Measurements from ENCODE around the gene TMC2.

Gene TMC2

GRCh38 chr20:2527762-2528161 lies 8.6 kb upstream of the TMC2 start:
- no peak for DNase-seq

DNA sequence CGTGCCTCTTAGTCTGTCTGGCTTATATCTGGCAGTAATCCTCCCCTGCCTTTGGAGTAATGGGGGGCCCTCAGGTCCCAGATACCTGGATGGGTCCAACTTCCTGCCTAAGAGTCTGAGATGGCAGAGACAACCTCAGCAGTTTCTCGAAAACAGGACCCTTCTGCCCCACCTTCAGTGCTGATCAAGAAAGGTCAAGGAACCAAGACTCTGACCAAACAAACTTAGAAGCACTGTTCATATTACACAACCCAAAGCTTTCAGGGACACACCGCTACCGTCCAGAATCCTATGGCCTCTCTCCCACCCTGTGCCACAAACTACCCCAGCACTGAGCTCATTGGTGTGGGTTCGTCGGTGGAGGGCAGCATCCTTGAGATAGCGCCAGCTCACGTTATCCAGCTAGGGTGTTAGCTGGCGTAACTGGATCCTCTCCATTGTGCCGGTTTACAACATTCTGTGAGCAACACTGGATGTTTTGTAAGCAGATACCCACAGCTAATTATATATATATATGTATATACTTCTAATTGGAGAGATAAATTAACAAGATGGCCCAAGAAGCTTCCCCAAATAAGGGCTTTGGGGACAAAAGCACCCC lies 7.6 kb upstream of the TMC2 start:
- DNase-seq: no peak

- DNase-seq: no peak
Measured at GRCh38 chr20:2533118-2533517, 3.3 kb upstream of the TMC2 start.

GRCh38 chr20:2535711-2536559 lies 438 bp upstream of the TMC2 start:
- DNase-seq: no peak

DNA sequence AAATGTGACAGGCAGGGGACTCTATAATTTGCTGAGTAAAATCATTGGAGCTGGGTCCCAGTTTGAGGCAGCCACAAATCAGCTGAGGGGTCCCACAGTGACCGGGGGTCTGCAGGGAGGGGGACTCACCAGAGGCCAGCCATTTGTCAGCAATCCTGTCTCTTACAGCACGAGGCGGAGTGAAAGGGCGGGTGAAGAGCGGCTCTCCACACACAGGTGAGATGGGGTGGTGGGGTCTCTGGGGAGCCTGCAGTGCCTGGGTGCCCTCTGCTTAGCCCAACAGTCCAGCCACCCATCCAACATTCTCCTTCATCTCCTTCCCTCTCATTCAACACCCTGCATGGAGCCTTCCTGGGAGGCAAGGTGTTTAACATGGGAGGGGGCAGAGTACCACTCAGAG lies 728 bp downstream of the TMC2 start:
- no peak for DNase-seq

DNA sequence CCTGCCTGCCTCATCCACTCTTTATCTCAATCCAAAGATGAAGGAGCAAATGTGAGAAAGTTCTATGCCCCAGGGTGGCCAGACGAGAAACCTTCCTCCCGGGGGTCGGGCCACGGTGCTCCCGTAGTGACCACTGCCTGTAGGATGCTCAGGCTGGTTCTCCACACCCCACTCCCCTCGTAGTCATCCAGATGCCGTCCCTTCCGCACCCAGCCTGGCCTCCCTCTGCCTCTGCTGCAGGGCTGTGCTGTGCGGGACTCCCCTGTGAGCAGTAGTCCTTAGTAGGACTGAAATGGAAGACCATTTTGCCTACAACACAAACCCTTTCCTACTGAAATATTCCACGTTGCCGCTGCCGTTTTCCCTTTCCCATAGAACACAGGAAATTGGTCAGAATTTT lies 2.0 kb downstream of the TMC2 start:
- DNase-seq: no peak

DNA sequence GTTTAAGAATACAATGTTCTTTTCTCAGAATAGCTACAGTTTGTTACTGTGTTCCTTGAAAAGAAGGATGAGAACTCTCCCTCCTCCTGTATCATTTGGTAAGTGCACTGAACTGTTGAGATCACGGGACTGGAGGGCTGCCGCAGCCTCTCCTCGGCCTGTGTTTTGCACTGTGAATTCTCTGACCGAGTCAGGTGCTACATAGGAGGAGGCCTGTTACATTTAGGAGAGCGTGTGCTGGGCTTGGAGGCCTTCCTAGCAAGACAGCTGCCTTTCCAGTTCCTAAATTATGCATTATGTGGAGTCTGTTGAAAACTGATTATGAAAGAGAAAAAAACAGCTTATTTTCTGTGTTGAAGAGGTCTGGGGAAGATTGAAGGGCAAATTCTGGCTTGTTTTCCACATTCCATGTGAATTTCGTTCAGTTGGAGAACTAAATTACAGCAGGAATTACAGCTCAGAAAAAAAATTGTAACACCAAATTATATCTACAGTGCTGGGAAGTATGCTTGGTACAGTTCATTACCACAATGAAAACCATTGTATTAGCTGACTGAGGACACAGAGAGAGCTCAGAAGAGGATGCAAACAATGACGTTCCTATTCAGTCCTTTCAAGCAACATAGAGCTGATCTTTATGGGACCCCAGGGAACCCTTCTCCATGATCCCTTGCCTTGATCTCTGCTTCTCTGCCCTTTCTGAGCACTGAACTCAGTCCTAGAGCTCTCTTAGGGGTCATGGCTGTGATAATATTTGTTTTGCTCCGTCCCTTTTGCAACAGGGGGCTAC lies 2.8 kb downstream of the TMC2 start:
- no peak for DNase-seq

DNA sequence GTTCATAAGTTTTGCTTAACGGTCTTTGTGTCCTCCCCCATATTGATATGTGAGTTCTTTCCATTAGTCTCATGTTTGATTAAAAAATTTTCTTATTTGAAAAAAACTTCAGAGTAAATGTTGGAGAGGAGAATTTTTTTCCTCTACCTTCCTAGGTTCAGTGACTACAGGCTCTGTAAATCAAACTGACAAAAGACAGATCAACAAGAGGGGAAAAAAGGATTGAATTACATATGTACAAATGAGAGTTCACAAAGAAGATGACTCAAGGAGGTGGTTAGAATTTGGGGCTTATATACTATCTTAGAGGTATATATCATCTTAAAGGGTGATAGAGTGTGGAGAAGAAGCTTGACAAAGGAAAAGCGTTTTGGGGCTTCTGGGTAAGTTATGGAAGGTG lies 5.6 kb downstream of the TMC2 start:
- no peak for DNase-seq

GRCh38 chr20:2542361-2542760 lies 6.0 kb downstream of the TMC2 start:
- DNase-seq: no peak

GRCh38 chr20:2544211-2544610 lies 7.8 kb downstream of the TMC2 start:
- DNase-seq: no peak

GRCh38 chr20:2545594-2545993 lies 9.2 kb downstream of the TMC2 start:
- no peak for DNase-seq

GRCh38 chr20:2557873-2558580 lies 21.7 kb downstream of the TMC2 start:
- DNase-seq: no peak

- no peak for DNase-seq
Measured at GRCh38 chr20:2558581-2559278, 22.4 kb downstream of the TMC2 start.

DNA sequence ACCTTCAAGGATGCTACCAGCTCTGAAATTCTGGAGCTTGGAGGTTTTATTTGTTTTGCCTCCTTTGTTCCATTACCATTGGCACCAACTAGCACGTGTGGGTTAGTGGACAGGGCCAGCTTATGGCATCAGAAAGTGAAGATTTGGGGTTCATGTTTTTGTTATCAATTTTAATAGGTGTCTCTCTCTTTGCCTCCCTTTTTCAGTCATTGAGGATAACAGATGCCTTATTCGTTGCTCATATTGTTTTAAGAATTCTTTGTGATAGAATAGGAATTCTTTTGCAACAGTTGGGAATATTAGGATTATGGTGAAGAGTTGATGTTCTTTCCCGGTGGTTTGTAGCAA lies 22.9 kb downstream of the TMC2 start:
- no peak for DNase-seq

DNA sequence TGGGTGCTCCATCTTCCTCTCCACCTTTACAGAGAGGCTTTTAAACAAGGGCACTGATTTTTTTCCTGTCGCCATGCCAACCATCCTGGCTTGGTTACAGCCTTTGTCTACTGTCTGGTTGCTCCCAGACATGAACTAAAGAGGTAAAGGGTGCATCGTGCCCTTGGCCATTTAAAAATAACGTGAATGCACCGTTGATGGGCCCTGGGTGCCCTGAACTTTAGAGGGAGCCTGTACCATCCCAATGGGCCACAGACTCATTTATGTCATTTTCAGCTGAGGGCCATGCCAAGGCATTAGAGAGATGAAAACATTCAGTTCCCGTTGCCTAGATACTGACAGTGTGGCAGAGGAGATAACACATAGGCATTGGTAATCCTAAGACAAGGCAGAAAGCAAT lies 23.3 kb downstream of the TMC2 start:
- no peak for DNase-seq

DNA sequence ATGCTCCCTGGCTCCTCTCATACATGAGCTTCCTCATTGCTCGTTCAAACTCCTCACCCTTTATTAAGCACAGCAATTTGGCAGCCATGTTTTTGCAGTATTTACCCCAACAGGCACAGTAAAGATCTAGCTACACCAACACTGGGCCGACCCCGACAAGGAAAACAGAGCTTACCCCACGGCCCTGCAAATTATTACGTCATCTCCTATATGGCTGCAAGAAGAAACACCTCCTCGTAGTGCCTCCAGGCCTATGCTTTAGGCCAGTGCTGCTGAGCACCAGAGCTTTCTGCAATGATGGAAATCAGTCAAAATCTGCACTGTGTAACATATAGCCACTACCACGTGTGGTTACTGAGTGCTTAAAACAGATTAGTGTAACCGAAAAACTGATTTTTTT lies 26.7 kb downstream of the TMC2 start:
- no peak for DNase-seq

- DNase-seq: no peak
Measured at GRCh38 chr20:2564406-2564805, 28.0 kb downstream of the TMC2 start.

DNA sequence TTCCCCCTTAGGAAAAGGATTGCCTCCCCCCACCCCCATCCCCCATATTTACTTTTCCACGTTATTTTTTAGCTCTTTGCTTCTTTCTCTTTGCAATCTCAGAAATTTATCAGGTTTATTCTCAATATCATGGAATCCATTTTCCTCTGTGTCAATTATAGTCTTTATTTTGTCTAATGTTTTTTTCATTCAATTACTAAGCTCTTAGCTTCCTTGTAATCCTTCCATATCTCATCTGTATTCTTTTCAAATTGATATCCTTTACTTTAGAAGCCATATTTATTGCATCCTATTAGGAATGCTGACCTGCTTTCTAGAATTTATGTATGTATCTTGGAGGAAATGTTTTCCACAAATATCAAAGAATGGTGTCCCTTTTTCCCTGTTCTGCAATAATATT lies 39.3 kb downstream of the TMC2 start:
- DNase-seq: no peak

GRCh38 chr20:2576317-2576727 lies 39.9 kb downstream of the TMC2 start:
- no peak for DNase-seq

- no peak for DNase-seq
Measured at GRCh38 chr20:2578475-2579192, 42.3 kb downstream of the TMC2 start.

GRCh38 chr20:2585811-2586210 lies 49.4 kb downstream of the TMC2 start:
- DNase-seq: no peak

DNA sequence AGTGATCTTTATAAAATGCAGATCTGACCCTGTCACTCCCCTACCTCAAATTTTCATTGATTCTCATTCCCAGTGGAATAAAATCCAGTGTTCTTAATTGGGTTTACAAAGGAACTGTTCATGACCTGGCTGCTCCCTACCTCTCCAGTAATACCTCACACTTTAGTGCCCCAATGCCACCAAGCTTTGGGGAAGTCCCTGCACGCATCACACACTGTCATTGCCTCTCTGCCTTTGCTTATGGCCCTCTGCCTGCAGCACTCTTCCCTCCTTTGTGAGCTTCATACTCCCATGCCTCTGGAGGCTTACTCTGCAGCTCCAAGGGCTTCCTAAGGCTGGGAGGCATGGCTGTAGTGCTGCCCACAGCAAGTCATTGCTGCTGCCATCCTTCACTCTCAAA lies 57.4 kb downstream of the TMC2 start:
- no peak for DNase-seq
